Occipital lobe (tissue), 2 donors: ENCODE measurements around the gene PUM1. TPM values are rescaled to one million over a fixed set of nuclear protein-coding genes. Genes with fewer than 3 reads are reported as not detected.

Experiments
- DNase-seq: peaks from one replicate; lab custom pipeline; 2025; lab: John Stamatoyannopoulos, UW
- total RNA-seq: library from RNA; depleted of rRNA; stranded (reverse); fragments of >200 nt; gene quantifications from one replicate; pipeline ENCODE4 v1.2.3, GENCODE V29; 2014

The PUM1 gene
- total RNA-seq, 1 donor from 2014 or later = 140 TPM

DNA sequence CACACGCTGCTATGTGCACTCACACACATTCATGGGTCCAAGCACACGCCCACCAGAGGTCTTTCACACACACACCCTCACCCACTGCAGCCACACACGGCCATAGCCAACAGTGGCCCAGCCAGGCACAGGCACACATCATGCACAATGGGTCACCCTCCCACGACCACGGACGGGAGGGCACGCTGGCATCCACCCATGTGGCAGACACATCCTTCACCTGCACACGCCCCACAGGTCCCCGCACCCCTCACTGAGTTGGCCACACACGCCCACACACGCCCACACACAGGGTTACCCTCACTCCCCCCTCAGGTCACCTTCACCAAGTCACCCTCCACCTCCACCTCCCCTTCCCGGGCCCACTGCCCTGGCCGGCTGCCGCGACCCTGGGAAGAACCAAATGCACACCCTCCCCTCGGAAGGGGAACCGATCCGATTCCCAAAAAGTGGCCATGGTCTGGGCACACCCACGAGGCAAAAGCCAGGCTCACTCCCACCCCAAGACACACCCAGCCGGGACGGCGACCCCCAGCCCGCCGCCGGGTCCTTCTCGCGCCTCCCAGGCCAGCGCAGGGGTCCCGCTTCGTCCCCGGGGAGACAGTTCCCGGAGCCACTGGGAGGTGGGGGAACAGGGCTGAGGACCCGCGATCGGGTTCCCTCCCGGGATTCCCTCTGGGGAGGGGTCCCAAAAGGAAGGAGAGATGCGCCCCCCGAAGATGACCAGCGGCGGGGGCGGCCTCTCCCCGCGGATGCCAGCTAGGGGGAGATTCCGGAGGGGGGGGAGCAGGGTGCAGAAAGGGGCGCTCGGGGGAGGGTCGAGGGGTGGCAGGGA, 157.8 kb downstream of the PUM1 start:
- no peak for DNase-seq

DNA sequence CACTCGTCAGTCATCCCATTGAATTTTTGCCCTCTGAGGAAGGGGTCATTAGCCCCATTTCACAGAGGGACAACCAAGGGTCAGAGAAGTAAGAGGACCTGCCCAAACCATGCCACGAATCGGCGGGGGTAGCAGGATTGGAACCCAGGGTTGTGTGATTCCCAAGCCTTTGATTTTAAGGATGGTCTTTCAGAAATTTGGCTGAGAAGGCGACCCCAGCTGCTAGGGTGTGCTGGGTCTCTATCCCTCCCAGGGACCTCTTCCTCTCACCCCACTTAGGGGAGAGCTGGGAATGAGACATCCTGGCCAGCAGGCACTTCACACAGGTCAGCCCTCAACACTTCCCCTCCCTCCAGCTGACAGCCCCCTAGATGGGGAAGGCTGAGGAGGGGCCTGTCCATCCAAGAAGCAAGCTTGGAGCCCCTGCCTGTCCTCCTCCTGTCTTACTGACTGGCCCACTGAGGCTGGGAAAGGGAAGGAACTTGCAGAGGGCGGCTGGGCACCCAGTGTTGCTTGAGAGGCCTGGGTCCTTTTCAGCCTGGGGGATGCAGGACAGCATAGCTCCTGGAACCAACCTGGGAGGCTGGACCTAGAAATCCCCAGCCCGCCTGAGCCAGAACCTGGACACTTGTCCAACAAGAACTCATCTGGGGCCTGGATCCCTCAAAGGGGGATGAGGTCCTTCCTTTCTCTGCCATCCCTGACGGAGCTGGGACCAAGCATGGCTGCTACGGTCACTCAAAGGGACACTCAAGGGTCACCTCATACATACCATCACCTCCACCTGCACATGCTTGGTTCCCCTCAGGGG, 158.7 kb downstream of the PUM1 start:
- no peak for DNase-seq

DNA sequence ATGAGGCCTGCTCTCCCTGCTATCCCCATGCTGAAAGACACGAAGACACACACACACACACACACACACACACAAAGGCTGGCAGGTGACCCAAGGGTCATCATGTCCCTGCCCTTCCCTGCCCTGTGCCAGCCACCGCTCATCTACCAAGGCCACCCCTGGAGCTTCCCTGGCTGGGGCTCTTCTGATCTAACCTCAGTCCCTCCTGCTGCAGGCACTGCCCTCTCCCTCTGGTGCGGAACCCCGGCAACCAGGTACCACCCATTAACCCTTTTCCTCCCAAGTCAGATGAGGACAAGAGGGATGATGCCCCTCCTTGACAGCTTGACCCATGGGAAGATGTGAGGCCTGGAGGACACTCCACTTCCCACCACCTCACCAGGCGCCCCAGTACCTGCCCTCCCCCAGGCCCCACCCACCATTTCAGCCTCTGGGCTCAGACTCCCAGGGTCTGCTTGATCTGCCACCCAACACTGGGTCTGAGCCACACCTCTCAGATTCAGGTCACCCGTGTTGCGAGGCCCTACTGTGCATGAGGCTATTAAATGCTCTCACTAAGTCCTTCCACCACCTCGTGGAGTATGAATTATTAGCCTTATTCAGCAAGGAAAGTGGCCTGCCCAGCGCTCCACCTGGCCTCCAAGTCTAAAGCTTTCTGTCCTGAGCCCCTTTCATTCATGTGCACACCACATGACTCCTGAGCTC, 159.4 kb downstream of the PUM1 start:
- no peak for DNase-seq

DNA sequence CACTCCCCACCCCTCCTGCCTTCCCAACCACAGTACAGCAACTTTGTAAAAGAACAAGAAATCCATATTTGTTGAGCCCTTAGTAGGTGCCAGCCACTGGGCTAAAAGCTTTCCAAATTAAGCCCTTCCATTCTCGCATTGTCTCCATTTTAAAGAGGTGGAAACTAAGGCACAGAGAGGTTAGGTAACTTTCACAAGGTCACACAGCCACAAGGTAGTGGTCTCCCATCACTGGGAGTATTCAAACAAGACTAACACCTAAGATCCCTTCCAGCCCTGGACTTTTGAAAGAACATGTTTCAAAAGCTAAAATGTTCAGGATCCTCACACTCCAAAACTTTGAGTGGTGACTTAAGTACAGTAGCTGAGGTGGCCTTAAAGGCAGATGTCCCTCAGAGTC, 160.1 kb downstream of the PUM1 start:
- DNase-seq = no peak

DNA sequence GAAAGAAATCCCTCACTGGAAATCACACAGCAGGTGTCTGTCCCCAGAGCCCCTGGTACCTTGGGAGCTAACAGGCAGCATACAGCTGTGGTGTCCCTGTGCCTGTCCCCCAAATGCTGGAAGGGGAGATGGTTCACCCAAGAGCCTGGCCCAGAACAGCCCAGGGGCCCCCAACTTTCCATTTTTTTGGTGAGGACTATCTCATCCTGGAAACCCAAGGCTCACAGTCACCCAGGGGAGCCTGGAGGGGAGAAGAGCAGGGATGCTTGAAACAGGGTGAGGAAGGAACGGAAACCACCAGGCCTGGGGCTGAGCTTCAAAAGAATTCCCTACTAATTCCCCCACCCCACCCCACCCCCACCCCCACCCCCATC, 160.6 kb downstream of the PUM1 start:
- DNase-seq = no peak

DNA sequence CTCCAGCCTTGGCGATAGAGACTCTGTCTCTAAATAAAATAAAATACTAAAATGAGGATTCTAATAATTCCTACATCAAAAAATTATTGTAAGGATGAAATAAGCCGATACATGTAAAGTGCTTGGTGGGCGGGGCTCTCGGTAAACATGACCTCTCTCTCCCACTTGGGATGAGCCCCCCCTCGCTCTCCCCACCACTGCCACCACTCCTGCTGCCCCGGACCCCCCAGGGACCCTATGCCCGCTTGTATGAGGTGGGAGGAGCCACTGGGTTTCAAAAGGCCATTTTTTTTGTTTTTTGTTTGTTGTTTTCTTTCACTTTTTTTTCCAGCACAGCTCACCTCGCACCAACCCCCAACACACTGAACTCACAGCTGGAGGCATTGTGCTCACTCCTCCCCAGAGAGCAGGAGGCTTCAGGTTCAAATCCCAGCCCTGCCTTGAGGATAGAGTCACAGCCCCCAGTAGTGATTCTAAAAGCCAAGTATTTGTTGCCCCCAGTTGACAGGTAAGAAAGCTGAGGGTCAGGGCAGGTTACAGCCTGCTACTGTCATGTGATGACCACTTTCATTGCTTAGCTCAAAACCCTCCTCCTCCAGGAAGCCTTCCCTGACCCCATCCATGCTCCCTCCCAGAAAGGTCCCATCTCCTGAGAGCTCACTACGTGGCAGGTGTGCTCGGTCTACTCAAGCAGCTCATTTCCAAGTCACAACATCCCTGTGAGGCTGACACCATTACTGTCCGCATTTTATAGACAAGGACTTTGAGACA, 161.1 kb downstream of the PUM1 start:
- DNase-seq = no peak

DNA sequence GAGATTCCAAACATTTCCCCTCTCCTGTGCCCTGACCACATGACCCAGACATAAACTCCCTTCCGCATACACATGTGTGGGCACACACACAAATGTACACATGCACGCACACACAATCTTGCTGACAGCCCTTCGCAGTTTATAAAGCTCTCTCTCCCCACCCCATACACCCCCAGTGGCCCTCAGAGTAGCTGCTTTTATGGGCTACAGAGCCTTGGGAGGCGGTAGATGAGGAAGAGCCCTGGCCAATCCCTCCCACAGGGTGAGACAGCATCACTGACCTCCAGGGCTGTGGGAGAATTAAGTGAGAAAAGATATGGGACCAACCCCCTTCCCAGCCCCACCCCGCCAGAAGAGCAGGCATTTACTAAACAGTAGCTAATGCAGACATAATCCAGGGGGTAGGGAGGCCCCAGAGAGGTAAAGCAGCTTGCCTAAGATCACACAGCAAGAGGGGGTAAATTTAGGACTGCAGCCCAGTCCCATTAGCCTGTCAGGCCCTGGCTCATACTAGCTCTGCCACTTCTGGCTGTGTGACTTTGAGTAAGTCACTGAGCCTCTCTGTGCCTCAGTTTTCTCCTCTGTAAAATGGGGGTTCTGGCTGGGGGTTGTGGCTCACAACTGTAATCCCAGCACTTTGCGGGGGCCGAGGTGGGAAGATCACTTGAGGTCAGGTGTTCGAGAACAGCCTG, 162.0 kb downstream of the PUM1 start:
- no peak for DNase-seq

DNA sequence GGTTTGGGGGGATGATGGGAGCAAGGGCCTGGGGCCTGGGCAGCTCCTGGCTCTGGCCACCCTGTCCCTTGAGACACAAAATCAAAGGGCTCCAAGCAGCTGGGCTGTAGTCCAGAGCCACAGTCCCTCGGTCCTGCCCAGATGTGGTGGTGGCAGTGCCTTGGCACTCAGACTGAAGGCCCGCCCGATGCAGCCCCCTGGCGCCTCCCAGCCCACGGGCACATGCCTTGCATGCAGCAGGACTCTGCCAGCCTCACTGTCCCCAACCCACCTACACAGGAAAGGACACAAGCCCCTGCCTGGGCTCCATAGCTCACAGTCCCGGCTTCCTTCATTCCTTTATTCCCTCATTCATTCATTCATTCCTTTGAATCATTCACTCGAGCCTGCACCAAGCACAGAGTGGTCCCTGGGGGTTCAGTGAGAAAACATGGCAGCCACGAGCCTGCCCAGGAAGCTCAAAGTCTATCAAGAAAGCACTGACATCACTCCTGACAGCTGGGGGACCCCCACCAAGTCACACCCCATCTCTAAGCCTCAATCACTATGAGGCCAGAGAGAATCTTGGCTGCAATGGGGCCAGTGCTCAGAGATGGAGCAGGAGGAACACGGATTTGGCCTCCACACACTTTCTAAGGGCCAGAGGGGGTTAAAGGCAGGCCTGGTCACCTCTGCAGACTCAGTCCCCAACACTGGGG, 162.8 kb downstream of the PUM1 start:
- DNase-seq = no peak

DNA sequence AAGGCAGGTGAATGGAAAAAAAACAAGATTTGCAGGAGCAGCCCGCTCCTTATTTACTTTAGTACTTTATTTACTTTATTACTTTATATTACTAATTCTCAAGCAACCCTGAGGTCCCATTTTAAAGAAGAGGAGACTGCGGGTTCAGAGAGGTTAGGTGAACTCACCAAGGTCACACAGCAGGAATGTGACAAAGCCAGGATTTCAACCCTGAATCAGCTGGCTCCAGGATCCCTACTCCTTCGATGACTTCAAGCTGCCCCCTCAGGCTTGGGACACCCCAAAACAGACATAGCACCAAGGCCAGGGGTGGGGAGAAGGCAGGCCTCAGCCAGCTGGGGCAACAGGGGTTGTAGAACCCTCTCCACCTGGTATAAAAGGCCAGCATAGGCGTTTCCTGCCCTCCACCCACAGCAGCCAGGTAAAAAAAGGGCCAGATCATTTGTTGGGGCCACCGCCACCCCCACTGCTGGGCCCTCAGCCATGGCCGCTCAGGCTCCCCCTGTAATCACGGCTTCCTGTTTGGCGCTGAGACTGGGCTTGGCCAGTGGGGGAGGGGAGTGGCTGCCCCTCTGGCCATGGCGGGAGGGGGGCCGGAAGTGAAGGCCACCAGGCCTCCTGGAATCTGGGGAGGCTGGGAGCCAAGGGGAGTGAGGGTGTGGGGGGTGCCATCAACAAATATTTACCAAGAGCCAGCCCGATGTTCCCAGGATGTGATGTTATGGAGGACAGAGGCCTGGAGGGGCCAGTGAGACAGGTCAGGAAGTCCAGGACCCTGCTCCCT, 163.5 kb downstream of the PUM1 start:
- DNase-seq = no peak

DNA sequence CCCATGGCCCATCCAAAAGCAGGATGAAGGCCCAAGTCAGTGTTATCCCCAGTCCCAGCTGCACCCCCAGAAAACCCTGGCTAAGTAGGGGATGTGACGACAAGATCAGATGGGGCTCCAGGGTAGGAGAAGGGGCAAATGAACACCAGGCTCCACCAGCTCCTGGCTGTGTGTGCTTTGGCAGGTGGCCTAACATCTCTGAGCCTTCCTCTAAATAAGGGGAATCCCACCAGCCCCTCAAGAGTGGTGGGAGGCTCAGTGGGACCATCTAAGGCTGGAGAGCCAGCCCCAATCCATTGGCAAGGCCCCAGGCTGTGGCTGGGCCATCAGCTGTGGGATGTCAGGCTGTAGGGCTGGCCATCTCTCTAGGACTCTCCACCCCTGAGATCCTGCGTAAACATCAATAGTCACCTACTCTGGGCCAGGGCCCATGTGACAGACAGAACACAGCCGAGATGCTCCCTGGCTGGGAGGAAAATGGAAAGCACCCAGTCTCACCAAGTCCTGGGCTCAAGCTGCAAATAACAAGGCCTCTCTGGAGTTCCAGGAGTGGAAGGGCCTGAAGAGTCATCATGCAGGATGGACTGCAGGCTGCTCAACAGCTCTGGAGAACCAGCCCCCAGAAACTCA, 164.5 kb downstream of the PUM1 start:
- DNase-seq = no peak

DNA sequence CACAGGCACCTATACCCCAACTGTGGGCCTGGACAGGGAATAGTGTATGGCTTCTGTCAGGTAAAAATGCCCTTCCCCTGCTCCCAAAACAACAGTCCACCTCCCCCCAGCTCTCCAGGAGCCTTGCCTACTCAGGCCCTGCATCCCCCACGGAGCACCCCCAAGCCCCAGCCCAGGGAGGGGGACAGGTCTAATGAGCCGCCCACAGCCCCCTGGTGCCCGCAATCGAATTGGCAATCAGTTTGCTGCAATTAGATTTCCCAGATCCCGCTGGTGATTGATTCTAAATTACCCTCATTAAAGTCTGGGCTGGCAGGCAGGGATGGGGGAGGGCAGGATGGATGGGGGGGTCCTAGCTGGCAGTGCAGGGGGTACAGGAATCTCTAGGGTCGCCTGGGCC, 165.0 kb downstream of the PUM1 start:
- no peak for DNase-seq

DNA sequence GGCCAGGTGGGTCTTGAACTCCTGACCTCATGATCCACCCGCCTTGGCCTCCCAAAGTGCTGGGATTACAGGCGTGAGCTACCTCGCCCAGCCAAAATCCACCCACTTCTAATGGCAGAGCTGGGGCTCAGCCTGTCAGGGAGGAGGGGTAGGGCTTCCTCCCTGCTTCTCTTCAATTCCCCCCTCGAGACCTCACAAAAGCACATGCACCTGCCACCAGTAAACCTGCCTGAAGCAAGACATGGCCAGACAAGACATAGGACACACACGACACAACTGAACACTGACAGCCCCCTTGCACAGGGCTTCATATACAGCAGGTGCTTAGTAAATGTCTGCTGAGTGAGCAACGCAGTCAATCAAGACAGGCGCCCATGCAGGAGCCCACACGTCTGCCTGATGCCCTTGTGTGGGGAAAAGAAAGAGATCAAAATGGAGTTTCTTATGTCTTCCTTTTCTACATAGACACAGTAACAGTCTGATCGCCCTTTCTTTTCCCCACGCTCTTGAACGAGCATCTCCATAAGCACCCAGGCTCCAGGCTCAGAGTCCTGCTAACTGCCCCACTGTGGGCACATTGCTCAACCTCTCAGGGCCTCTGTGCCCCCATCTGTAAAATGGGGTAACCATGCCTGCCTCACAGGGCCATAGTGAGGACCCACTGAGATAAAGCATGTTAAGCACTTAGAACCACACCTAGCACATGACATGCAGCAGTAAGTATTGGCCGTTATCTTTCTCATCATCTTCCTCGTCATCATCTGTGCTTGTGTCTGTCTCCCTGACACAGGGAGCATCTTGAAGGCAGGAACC, 165.7 kb downstream of the PUM1 start:
- no peak for DNase-seq

DNA sequence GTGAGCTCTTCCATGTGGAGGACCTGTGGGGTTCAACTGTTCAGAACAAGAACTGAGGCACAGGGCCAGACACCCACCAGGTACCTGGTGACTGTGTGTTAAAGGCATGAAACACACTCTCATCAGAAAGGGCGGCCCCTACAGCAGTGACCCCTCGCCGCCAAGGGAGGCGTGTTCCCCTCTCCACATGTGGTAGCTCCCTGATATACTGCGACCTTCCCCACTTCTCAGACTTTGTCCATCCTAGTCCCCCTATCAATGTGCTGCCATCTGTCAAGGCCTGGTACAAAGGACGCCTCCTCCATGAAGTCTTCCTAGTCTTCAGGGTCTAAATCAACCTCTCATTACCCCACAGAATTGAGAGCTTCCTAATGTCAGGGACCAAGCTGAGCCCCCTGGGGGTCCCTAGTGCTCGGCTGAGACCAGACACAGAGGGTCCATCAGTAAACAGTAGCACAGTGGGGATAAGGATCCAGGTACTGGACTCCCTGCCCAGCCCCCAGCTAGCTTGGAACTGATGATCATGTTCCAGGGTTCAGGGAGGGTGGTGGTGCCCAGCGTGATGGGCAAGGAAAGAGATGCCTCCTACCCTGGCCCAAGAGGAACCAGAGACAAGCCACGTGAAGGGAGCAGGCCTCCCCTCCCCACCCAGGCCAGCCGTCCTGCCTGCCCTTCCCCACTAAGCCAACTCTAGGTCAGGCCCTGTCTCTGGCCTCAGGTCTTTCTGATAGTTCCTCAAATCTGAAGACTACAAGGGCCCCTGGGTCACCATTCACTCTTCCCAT, 167.3 kb downstream of the PUM1 start:
- no peak for DNase-seq

DNA sequence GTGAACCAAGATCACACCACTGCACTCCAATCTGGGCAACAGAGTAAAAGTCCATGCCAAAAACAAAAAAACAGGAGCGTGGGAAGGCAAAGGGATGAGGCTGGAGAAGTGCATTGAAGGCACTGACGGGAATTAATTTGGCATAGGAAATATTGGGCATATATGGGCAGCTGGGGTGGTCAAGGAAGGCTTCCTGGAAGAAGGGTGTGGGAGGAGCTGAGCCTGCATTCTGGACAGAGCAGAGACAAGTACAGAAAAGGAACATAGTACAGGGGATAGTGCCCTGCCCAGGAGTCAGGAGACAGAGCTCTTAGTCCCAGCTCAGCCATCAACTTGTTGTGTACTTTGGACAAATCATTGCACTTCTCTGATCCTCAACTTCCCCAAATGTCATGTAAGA, 168.6 kb downstream of the PUM1 start:
- DNase-seq = no peak

DNA sequence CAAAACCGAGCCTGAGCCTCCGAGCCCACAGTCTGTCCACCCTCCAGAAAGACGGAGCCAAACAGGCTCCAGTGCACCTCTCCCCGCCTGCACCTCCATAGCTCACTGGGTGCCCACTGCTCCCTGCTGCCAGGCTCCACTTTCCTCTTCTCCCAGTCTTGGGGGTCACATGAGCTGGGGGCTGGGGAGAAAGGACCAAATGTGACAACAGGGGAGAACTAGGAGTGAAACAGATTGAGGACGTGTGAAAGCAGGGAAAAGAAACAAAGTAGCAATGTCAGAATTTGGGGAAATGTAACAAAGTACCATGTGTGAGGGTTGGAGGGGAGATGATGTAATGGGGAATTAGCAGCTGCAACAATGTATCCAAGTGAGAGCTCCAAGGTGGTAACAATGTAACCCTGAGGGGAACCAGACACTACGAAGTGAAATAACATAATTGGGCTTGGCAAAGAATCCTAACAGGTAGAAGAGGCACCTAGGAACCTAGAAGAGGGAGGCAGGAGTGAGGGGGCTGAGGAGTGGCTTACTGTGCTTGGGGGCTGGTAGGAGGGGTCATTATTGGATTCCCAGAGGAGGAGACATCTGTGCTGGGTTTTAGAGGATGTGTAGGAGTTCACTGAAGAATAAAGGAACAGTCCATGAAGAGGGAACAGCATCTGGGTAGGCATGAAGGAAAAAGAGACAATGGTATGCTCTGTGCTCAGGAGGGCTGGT, 169.4 kb downstream of the PUM1 start:
- no peak for DNase-seq

DNA sequence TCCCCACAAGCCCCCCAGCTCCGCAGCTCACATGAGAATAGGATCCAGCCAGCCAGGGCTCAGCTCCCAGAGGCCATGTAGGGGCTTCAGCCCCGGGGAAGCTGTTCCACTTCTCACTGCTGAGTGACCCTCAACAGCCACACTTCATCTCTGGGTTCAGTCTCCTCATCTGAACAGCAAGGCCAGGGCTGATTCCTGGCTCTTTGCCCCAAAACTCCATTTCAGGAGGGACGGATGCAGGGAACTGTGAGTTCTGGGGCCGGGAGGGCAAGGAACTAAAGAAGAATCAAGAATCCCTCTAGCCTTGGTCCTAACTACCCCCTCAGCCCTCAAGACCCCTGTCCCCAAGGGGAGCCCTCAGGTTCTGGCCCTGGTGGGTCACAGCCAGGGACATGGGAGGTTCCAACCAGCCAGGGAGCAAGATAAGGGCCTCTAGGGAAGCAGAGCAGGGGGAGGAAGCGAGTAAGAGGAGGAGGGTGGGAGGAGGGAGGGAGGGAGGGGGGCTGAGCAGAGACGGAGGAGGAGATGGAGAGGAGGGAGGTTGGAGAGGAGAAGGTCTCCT, 170.1 kb downstream of the PUM1 start:
- DNase-seq = no peak
